ENCODE measurements around the gene NME7.

DNA sequence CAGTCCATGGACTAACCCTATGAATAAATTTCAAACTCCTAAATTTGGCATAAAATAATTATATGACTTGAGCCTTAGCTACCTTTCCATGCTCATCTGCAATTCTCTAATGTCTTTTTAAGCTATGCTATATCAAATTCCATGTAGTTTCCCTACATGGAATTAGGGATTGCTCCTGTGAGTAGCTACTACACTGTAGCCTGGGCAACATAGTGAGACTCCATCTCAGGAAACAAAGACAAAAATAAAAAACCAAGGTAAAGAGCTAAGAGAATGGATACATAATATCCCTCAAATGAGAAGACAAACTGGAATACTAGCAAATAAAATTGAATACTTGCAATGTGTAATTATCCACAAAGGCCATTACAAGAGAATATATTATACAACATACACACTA, 223.6 kb downstream of the NME7 start:
- no peak for TF ChIP-seq CTCF (IDR thresholded peaks at IDR 0.05 in 8 of 11, conservative IDR thresholded peaks at IDR 0.05 in 3 of 11)
- no peak for TF ChIP-seq POLR2A (IDR thresholded peaks at IDR 0.05)
